ENCODE results near the gene CCDC141.

CCDC141 gene

DNA sequence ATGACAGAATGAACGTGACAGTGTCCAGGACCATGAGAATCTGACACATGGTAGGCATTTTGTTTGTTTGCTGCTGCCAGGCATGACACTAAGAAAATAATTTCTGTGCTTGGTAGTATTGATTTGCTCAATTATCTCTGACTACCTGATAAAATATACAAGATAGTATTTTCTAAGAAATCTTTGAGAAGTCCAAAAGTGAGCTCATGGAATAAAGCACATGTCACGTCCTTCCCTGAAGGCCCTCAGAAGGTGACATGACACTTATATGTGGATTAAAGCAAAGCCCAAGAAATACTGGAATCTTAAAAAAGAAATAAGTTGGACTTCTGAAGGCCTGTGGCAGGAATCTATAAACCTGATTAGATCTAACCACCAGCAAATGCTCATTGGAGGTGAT, 238.9 kb downstream of the CCDC141 start:
- no peak for TF ChIP-seq POU2F2 (IDR thresholded peaks at IDR 0.05; ENCODE audit: low read depth, low read length)
- no peak for TF ChIP-seq POLR2A (IDR thresholded peaks at IDR 0.05; ENCODE audit: low read depth, low read length)
- no peak for TF ChIP-seq SPI1 (IDR thresholded peaks at IDR 0.05; ENCODE audit: low read depth, low read length)
- no peak for TF ChIP-seq TAF1 (IDR thresholded peaks at IDR 0.05; ENCODE audit: low read depth, low read length)
- no peak for FAIRE-seq
- no peak for DNase-seq (ENCODE audit: insufficient read length, low spot score)

DNA sequence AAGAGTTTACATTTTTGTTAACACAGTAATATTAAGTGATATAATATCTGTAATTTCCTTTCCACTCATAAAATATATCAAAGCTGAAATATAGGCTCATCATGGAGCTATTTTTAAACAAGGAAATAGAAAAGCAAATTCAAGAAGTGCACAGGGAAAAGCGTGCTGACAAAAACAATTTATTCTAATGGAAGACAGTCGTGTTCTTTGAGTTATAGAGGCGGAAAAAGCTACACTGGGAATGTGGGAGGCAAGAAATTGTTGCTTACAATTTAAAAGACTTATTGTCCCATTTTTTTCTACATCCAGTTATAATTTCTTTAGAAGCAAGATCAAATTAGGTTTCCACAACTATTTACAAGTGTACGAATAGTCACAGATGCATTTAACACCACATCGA, 239.5 kb downstream of the CCDC141 start:
- DNase-seq (ENCODE audit: insufficient read length, low spot score) = no peak
- no peak for FAIRE-seq
- TF ChIP-seq TAF1 (IDR thresholded peaks at IDR 0.05; ENCODE audit: low read depth, low read length) = no peak
- no peak for TF ChIP-seq POLR2AphosphoS5 (IDR thresholded peaks at IDR 0.05; ENCODE audit: low read depth, low read length)
- no peak for TF ChIP-seq POU2F2 (IDR thresholded peaks at IDR 0.05; ENCODE audit: low read depth, low read length)
- TF ChIP-seq SPI1 (IDR thresholded peaks at IDR 0.05; ENCODE audit: low read depth, low read length) = no peak
- TF ChIP-seq PAX5 (IDR thresholded peaks at IDR 0.05; ENCODE audit: insufficient read depth, low read length, severe bottlenecking) = no peak
- TF ChIP-seq POLR2A (IDR thresholded peaks at IDR 0.05; ENCODE audit: low read depth, low read length) = no peak

DNA sequence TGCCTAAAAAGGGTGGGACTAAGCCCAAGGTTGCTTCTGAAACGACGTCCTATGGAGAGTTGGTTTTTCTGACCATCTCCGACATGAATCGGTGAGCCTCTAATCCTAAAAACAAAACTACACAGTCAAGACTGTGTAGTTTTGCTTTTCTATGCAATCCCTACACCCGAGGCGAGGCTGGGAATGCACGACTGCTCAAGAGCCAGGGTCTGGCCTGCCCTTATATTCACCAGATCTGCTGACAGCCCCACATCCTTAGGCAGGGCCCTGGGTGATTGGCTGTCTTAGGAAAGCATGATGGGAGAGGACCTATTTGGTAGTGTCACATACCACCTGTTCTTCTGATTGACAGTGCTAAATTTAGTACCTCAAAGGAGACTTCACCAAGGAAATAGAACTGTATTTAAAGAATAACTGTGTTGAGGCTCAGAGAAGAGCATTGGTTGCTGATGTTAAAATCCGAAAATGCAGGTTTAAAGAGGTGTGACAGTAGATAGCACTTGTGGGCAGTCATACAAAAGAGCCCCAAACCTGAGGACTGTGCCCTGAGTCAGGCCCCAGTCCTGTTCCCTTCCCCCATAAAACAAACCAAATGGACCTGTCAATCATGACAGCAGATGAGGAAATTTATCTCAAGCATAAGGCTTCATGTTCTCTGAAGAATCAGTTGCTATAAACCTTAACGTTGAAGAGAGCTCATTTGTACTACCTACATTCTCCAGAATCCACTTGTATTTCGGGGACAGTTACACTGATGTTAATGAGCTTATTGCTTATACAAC, 242.5 kb downstream of the CCDC141 start, which contains the start of gene TTN:
Gene TTN (minus strand): TSS at position 197 of the 782 bp plus-strand sequence. CDS start 2,781 bp downstream, outside the sequence.
- TF ChIP-seq TAF1 (IDR thresholded peaks at IDR 0.05; ENCODE audit: low read depth, low read length) = no peak
- TF ChIP-seq SPI1 (IDR thresholded peaks at IDR 0.05; ENCODE audit: low read depth, low read length) = no peak
- TF ChIP-seq POLR2AphosphoS5 (IDR thresholded peaks at IDR 0.05; ENCODE audit: low read depth, low read length) = no peak
- TF ChIP-seq POU2F2 (IDR thresholded peaks at IDR 0.05; ENCODE audit: low read depth, low read length) = no peak
- TF ChIP-seq POLR2A (IDR thresholded peaks at IDR 0.05; ENCODE audit: low read depth, low read length) = no peak
- no peak for TF ChIP-seq PAX5 (IDR thresholded peaks at IDR 0.05; ENCODE audit: insufficient read depth, low read length, severe bottlenecking)
- FAIRE-seq = no peak
- DNase-seq (ENCODE audit: insufficient read length, low spot score) = no peak

GRCh38 chr2:178806543-178806942, 243.4 kb downstream of the CCDC141 start:
- FAIRE-seq = no peak
- TF ChIP-seq POLR2AphosphoS5 (IDR thresholded peaks at IDR 0.05; ENCODE audit: low read depth, low read length) (no peak), TAF1 (IDR thresholded peaks at IDR 0.05; ENCODE audit: low read depth, low read length) (no peak), PAX5 (IDR thresholded peaks at IDR 0.05; ENCODE audit: insufficient read depth, low read length, severe bottlenecking) (no peak), POU2F2 (IDR thresholded peaks at IDR 0.05; ENCODE audit: low read depth, low read length) (no peak), SPI1 (IDR thresholded peaks at IDR 0.05; ENCODE audit: low read depth, low read length) (no peak), POLR2A (IDR thresholded peaks at IDR 0.05; ENCODE audit: low read depth, low read length) (no peak)

GRCh38 chr2:178805457-178805856, 244.5 kb downstream of the CCDC141 start:
- FAIRE-seq = no peak
- no peak for TF ChIP-seq PAX5 (IDR thresholded peaks at IDR 0.05; ENCODE audit: insufficient read depth, low read length, severe bottlenecking)
- TF ChIP-seq POLR2AphosphoS5 (IDR thresholded peaks at IDR 0.05; ENCODE audit: low read depth, low read length) = no peak
- DNase-seq (ENCODE audit: insufficient read length, low spot score) = no peak

More at GRCh38 chr2:178806543-178806942, 243.4 kb downstream of the CCDC141 start:
- DNase-seq (ENCODE audit: insufficient read length, low spot score) = no peak

DNA sequence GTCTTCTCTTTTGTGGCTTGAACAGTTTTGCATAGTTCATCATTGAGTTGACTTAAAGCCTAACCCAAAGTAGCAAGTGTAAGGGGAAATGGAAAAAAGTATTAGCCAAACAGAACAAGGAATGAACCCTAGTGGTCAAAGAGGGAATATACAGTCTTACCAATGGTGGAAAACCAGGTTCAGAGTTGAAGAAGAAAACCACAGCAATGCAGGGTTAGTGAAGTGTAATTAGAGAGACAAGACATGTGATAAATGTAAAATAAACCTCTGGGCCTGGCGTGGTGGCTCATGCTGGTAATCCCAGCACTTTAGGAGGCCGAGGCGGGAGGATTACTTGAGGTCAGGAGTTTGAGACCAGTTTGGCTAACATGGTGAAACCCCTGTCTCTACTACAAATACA, 245.1 kb downstream of the CCDC141 start:
- FAIRE-seq (peak; percentile 77), DNase-seq (ENCODE audit: insufficient read length, low spot score) (no peak)
- TF ChIP-seq TAF1 (IDR thresholded peaks at IDR 0.05; ENCODE audit: low read depth, low read length) (no peak), POLR2AphosphoS5 (IDR thresholded peaks at IDR 0.05; ENCODE audit: low read depth, low read length) (no peak), POU2F2 (IDR thresholded peaks at IDR 0.05; ENCODE audit: low read depth, low read length) (no peak), PAX5 (IDR thresholded peaks at IDR 0.05; ENCODE audit: insufficient read depth, low read length, severe bottlenecking) (no peak), SPI1 (IDR thresholded peaks at IDR 0.05; ENCODE audit: low read depth, low read length) (no peak), POLR2A (IDR thresholded peaks at IDR 0.05; ENCODE audit: low read depth, low read length) (no peak)

DNA sequence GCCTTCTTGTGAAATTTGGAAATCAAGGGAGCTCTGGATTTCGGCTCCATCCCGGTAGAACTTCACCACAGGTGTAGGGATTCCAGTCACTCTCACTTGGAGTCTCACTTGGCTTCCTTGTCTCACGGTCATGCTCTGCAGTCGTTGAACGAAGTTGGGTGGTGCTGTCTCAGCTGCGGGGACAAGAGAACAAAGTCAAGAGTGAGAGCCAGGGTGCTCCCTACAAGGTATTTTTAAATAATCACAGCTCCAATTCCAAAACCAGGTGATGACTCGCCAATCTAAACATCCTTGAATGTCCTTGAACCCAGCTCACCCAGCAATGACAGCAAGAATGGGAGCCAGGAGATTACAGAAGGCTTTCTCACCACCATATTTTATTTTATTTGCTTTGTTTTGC, 249.4 kb downstream of the CCDC141 start:
- TF ChIP-seq POLR2A (IDR thresholded peaks at IDR 0.05; ENCODE audit: low read depth, low read length) (no peak), PAX5 (IDR thresholded peaks at IDR 0.05; ENCODE audit: insufficient read depth, low read length, severe bottlenecking) (no peak), POU2F2 (IDR thresholded peaks at IDR 0.05; ENCODE audit: low read depth, low read length) (no peak), SPI1 (IDR thresholded peaks at IDR 0.05; ENCODE audit: low read depth, low read length) (no peak), TAF1 (IDR thresholded peaks at IDR 0.05; ENCODE audit: low read depth, low read length) (no peak), POLR2AphosphoS5 (IDR thresholded peaks at IDR 0.05; ENCODE audit: low read depth, low read length) (no peak)
- DNase-seq (ENCODE audit: insufficient read length, low spot score) = no peak
- FAIRE-seq = no peak

- FAIRE-seq (no peak), DNase-seq (ENCODE audit: insufficient read length, low spot score) (no peak)
- TF ChIP-seq SPI1 (IDR thresholded peaks at IDR 0.05; ENCODE audit: low read depth, low read length) = no peak
- TF ChIP-seq PAX5 (IDR thresholded peaks at IDR 0.05; ENCODE audit: insufficient read depth, low read length, severe bottlenecking) = no peak
- no peak for TF ChIP-seq POU2F2 (IDR thresholded peaks at IDR 0.05; ENCODE audit: low read depth, low read length)
- TF ChIP-seq POLR2A (IDR thresholded peaks at IDR 0.05; ENCODE audit: low read depth, low read length) = no peak
- no peak for TF ChIP-seq POLR2AphosphoS5 (IDR thresholded peaks at IDR 0.05; ENCODE audit: low read depth, low read length)
- TF ChIP-seq TAF1 (IDR thresholded peaks at IDR 0.05; ENCODE audit: low read depth, low read length) = no peak
Observed at GRCh38 chr2:178799305-178799704, 250.6 kb downstream of the CCDC141 start.

- DNase-seq (ENCODE audit: insufficient read length, low spot score) = peak; percentile 5
- no peak for TF ChIP-seq SPI1 (IDR thresholded peaks at IDR 0.05; ENCODE audit: low read depth, low read length)
- FAIRE-seq = no peak
Observed at GRCh38 chr2:178796079-178796677, 253.8 kb downstream of the CCDC141 start.

GRCh38 chr2:178787934-178788333, 262.0 kb downstream of the CCDC141 start:
- DNase-seq (ENCODE audit: insufficient read length, low spot score) = no peak
- no peak for TF ChIP-seq POLR2A (IDR thresholded peaks at IDR 0.05; ENCODE audit: low read depth, low read length)
- TF ChIP-seq PAX5 (IDR thresholded peaks at IDR 0.05; ENCODE audit: insufficient read depth, low read length, severe bottlenecking) = no peak
- TF ChIP-seq POU2F2 (IDR thresholded peaks at IDR 0.05; ENCODE audit: low read depth, low read length) = no peak
- TF ChIP-seq SPI1 (IDR thresholded peaks at IDR 0.05; ENCODE audit: low read depth, low read length) = no peak
- FAIRE-seq = no peak

All from GM12891 (cell line).